ENCODE data around the gene MTMR4.

MTMR4 gene

GRCh38 chr17:58538811-58539409 lies 24.5 kb upstream of the MTMR4 start:
- no peak overlapping the region for H3K4me3 ChIP-seq (ENCODE audit: control insufficient read depth, low read depth, low read length)
- no peak for DNase-seq (ENCODE audit: low read depth)
- no peak for TF ChIP-seq CTCF (conservative IDR thresholded peaks at IDR 0.05; ENCODE audit: control insufficient read depth, insufficient read depth, low read depth, low read length)

GRCh38 chr17:58537266-58537665 lies 22.8 kb upstream of the MTMR4 start:
- H3K4me3 ChIP-seq (ENCODE audit: control insufficient read depth, low read depth, low read length) = no peak overlapping the region
- DNase-seq (ENCODE audit: low read depth) = no peak
- TF ChIP-seq CTCF (conservative IDR thresholded peaks at IDR 0.05; ENCODE audit: control insufficient read depth, insufficient read depth, low read depth, low read length) = no peak

DNA sequence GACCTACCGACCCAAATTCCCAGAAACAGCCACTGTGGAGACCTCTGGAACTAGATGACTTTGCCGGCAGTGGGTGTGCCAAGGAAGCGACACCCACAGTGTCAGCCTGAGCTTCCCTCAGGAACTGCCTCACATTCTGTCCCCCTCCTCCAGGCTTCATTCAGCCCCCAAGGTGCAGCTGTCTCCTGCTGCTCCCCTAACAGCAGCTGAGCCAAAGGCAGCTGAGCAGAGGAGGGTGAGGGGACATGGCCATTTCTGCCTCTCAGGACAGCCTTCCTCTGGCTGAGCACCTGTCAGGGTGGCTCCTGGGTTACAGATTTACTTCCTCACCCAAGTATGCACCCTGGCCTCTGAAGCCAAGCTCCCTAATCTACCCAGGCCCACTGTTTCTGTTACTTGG lies 22.1 kb upstream of the MTMR4 start:
- TF ChIP-seq CTCF (conservative IDR thresholded peaks at IDR 0.05; ENCODE audit: control insufficient read depth, insufficient read depth, low read depth, low read length) = no peak
- H3K4me3 ChIP-seq (ENCODE audit: control insufficient read depth, low read depth, low read length) = no peak overlapping the region
- DNase-seq (ENCODE audit: low read depth) = no peak

- no peak for TF ChIP-seq CTCF (conservative IDR thresholded peaks at IDR 0.05; ENCODE audit: control insufficient read depth, insufficient read depth, low read depth, low read length)
- no peak overlapping the region for H3K4me3 ChIP-seq (ENCODE audit: control insufficient read depth, low read depth, low read length)
- DNase-seq (ENCODE audit: low read depth) = peak; percentile 66
These were observed 21.0 kb upstream of the MTMR4 start for GRCh38 chr17:58535431-58535830.

GRCh38 chr17:58534901-58535421 lies 20.5 kb upstream of the MTMR4 start:
- DNase-seq (ENCODE audit: low read depth) = peak; percentile 90
- no peak overlapping the region for H3K4me3 ChIP-seq (ENCODE audit: control insufficient read depth, low read depth, low read length)
- no peak for TF ChIP-seq CTCF (conservative IDR thresholded peaks at IDR 0.05; ENCODE audit: control insufficient read depth, insufficient read depth, low read depth, low read length)

DNA sequence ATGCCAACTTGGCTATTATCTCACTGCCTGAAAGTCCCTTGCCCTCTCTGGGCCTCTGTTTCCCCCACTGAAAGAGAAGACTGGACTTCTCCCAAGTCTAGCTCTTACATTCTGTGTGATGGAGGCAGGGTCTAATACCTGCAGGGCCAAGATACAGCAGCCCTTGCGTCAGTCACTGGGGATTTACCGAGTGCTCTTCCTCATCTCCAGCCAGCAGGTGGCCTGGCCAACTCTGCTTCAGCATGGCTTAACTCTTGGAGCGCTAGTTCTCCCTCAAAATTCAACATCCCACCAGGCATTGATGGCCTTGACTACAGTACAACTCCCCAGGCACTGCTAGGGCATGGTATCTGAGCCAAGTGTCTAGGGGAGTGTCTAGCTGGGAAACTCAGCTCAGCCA lies 19.9 kb upstream of the MTMR4 start:
- no peak for DNase-seq (ENCODE audit: low read depth)
- no peak overlapping the region for H3K4me3 ChIP-seq (ENCODE audit: control insufficient read depth, low read depth, low read length)
- TF ChIP-seq CTCF (conservative IDR thresholded peaks at IDR 0.05; ENCODE audit: control insufficient read depth, insufficient read depth, low read depth, low read length) = no peak
